ENCODE measurements around the gene SSBP3. TPM values are rescaled to one million over a fixed set of nuclear protein-coding genes. Genes with fewer than 3 reads are reported as not detected.
"Not testable (repeated sequence)": the region's sequence is repeated elsewhere in the genome, so short reads cannot be mapped to it uniquely, and the experiment has no call there.

SSBP3 gene
- total RNA-seq: 10 to 100 TPM; 32.8 to 63.4 (median 47.4) TPM

GRCh38 chr1:54406339-54407153 is at the start of gene SSBP3:
SSBP3 (minus strand) TSS chr1:54406394.
- peak within 1 kb of the TSS; percentile 88 to 99 (median 97) for H3K4me3 ChIP-seq
- peaks cover 32 to 64% (median 56%) of the 10 kb centered on the region in 4 donors for H3K4me1 ChIP-seq
- peak within 1 kb of the TSS; percentile 93 to 99 (median 98) for H3K27ac ChIP-seq (replicated peaks in 1 of 4)
- 0% methylated on average over 29 of the region's 100 CpGs for WGBS
- no peaks in the 10 kb centered on the region for H3K9me3 ChIP-seq
- peak; percentile 95 for DNase-seq (ENCODE audit: extremely low spot score)
- no peaks in the 10 kb centered on the region for H3K27me3 ChIP-seq
- peaks cover 0 to 17% (median 5%) of the 10 kb centered on the region in 4 donors for H3K36me3 ChIP-seq
- intact Hi-C loops (cut with DNase I): loop anchor here (1.0 to 10.0 kb wide), 4 partner anchors 72 to 204 kb away; partner anchors contain the start of genes CYB5RL and MRPL37
- TF ChIP-seq EP300 (IDR thresholded peaks at IDR 0.05) (no peak), POLR2AphosphoS5 (IDR thresholded peaks at IDR 0.05) (peak; percentile 87 to 91), CTCF (IDR thresholded peaks at IDR 0.05) (peak in 2 of 3 experiments; percentile 13 to 14), POLR2A (IDR thresholded peaks at IDR 0.05; ENCODE audit: low read depth) (peak; percentile 56)

- DNase-seq (ENCODE audit: extremely low spot score): no peak
- H3K4me3 ChIP-seq: no peak overlapping the region
- intact Hi-C loops (cut with DNase I): no loop called here
- no peaks in the 10 kb centered on the region for H3K4me1 ChIP-seq
- H3K27me3 ChIP-seq: no peaks in the 10 kb centered on the region
- TF ChIP-seq EP300 (IDR thresholded peaks at IDR 0.05) (no peak), POLR2A (IDR thresholded peaks at IDR 0.05; ENCODE audit: low read depth) (no peak), CTCF (IDR thresholded peaks at IDR 0.05) (no peak), POLR2AphosphoS5 (IDR thresholded peaks at IDR 0.05) (no peak)
- 97% methylated on average over 2 of the region's 2 CpGs for WGBS
- H3K27ac ChIP-seq (replicated peaks in 1 of 4): no peak overlapping the region
- no peaks in the 10 kb centered on the region for H3K36me3 ChIP-seq
- peaks cover 0 to 10% (median 0%) of the 10 kb centered on the region in 4 donors for H3K9me3 ChIP-seq
These were observed 47.3 kb upstream of the SSBP3 start for GRCh38 chr1:54453509-54453908.

- Histone ChIP-seq H3K27me3 (no peaks in the 10 kb centered on the region), H3K36me3 (no peaks in the 10 kb centered on the region), H3K4me3 (no peak overlapping the region), H3K27ac (replicated peaks in 1 of 4) (no peak overlapping the region), H3K4me1 (no peaks in the 10 kb centered on the region), H3K9me3 (peaks cover 0 to 10% (median 0%) of the 10 kb centered on the region in 4 donors)
- 81% methylated on average over 3 of the region's 3 CpGs for WGBS
- intact Hi-C loops (cut with DNase I): no loop called here
- no peak for DNase-seq (ENCODE audit: extremely low spot score)
- no peak for TF ChIP-seq CTCF (IDR thresholded peaks at IDR 0.05)
- TF ChIP-seq EP300 (IDR thresholded peaks at IDR 0.05): no peak
- no peak for TF ChIP-seq POLR2AphosphoS5 (IDR thresholded peaks at IDR 0.05)
- TF ChIP-seq POLR2A (IDR thresholded peaks at IDR 0.05; ENCODE audit: low read depth): no peak
These were observed 46.8 kb upstream of the SSBP3 start for GRCh38 chr1:54453022-54453421.

- intact Hi-C loops (cut with DNase I); H3K9me3 ChIP-seq; H3K4me3 ChIP-seq; H3K27me3 ChIP-seq; H3K36me3 ChIP-seq; DNase-seq (ENCODE audit: extremely low spot score); H3K4me1 ChIP-seq; H3K27ac ChIP-seq (replicated peaks in 1 of 4): not testable (repeated sequence)
- WGBS: 96% methylated on average over 4 of the region's 4 CpGs
These were observed 43.2 kb upstream of the SSBP3 start for GRCh38 chr1:54449431-54449830.

- WGBS: 88% methylated on average over 8 of the region's 8 CpGs
- intact Hi-C loops (cut with DNase I); H3K27ac ChIP-seq (replicated peaks in 1 of 4); DNase-seq (ENCODE audit: extremely low spot score); H3K27me3 ChIP-seq; H3K4me1 ChIP-seq; H3K36me3 ChIP-seq; H3K4me3 ChIP-seq; H3K9me3 ChIP-seq: not testable (repeated sequence)
These were observed 42.6 kb upstream of the SSBP3 start for GRCh38 chr1:54448801-54449200.

GRCh38 chr1:54447081-54447480 is 40.9 kb upstream of the SSBP3 start:
- H3K4me3 ChIP-seq; DNase-seq (ENCODE audit: extremely low spot score); H3K27me3 ChIP-seq; intact Hi-C loops (cut with DNase I); H3K4me1 ChIP-seq; H3K9me3 ChIP-seq; H3K36me3 ChIP-seq; H3K27ac ChIP-seq (replicated peaks in 1 of 4): not testable (repeated sequence)
- WGBS: 83% methylated on average over 1 of the region's 2 CpGs
